ENCODE measurements around the gene HTRA3.

DNA sequence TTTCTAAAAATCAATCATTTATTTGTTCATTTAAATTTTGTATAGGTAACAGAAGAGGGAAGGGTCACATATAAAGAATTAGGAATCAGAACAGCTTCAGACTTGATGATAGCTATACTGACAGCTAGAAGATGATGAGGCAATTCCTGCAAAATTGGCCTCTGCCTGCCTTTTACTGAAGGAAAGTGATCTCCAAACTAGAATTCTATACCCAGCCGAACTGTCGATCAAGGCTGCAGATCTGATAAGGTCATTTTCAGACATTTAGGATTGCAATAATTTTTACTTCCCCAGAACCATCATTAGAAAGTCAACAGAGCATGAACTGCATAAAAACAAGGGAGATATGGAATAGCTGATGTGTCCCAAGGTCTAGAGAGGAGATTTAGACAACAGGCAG, 66.3 kb downstream of the HTRA3 start:
- TF ChIP-seq CTCF (IDR thresholded peaks at IDR 0.05; ENCODE audit: low read depth, low read length, missing input control) (no peak), RAD21 (IDR thresholded peaks at IDR 0.05) (no peak), HNF4A (conservative IDR thresholded peaks at IDR 0.05) (no peak), SP1 (IDR thresholded peaks at IDR 0.05) (no peak), TAF1 (conservative IDR thresholded peaks at IDR 0.05) (no peak), EGR1 (IDR thresholded peaks at IDR 0.05; ENCODE audit: low read depth in 2 of 2) (no peak), FOXA1 (IDR thresholded peaks at IDR 0.05) (no peak), GABPA (IDR thresholded peaks at IDR 0.05 in 1 of 2, conservative IDR thresholded peaks at IDR 0.05 in 1 of 2) (no peak)
- TF ChIP-seq, protein P1, sequence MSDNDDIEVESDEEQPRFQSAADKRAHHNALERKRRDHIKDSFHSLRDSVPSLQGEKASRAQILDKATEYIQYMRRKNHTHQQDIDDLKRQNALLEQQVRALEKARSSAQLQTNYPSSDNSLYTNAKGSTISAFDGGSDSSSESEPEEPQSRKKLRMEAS (IDR thresholded peaks at IDR 0.05), result no peak
- TF ChIP-seq, protein P2, sequence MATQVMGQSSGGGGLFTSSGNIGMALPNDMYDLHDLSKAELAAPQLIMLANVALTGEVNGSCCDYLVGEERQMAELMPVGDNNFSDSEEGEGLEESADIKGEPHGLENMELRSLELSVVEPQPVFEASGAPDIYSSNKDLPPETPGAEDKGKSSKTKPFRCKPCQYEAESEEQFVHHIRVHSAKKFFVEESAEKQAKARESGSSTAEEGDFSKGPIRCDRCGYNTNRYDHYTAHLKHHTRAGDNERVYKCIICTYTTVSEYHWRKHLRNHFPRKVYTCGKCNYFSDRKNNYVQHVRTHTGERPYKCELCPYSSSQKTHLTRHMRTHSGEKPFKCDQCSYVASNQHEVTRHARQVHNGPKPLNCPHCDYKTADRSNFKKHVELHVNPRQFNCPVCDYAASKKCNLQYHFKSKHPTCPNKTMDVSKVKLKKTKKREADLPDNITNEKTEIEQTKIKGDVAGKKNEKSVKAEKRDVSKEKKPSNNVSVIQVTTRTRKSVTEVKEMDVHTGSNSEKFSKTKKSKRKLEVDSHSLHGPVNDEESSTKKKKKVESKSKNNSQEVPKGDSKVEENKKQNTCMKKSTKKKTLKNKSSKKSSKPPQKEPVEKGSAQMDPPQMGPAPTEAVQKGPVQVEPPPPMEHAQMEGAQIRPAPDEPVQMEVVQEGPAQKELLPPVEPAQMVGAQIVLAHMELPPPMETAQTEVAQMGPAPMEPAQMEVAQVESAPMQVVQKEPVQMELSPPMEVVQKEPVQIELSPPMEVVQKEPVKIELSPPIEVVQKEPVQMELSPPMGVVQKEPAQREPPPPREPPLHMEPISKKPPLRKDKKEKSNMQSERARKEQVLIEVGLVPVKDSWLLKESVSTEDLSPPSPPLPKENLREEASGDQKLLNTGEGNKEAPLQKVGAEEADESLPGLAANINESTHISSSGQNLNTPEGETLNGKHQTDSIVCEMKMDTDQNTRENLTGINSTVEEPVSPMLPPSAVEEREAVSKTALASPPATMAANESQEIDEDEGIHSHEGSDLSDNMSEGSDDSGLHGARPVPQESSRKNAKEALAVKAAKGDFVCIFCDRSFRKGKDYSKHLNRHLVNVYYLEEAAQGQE (IDR thresholded peaks at IDR 0.05), result no peak

All from liver (tissue), 3 donors.